NAMALWA (cell line): Measurements from ENCODE around the gene PTPN18.
"Not testable (repeated sequence)": the region's sequence is repeated elsewhere in the genome, so short reads cannot be mapped to it uniquely, and the experiment has no call there.

Experiments
- DNase-seq: peaks from one replicate; pipeline ENCODE4 v3.0.0-alpha.2; 2015; ENCODE audit warnings: low spot score

PTPN18 gene

DNA sequence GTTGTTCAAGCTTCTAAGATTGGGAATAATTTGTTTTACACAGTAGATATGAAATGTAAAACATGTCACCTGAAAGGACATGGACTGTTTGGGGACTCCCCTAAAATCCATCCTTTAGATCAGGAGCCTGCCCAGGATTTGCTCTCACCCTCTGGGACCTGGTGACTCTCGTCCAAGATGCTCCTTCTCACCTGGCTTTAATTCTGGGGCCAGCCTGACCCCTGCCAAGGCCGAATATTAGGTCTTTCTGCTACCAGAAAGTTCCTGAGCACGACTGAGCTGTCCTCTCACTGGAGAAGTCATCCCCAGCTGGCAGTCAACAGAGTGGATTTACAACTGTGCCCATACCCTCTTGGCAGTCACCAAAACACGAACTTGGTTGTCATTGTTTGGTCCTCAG is 25.3 kb downstream of the PTPN18 start:
- no peak for DNase-seq

DNA sequence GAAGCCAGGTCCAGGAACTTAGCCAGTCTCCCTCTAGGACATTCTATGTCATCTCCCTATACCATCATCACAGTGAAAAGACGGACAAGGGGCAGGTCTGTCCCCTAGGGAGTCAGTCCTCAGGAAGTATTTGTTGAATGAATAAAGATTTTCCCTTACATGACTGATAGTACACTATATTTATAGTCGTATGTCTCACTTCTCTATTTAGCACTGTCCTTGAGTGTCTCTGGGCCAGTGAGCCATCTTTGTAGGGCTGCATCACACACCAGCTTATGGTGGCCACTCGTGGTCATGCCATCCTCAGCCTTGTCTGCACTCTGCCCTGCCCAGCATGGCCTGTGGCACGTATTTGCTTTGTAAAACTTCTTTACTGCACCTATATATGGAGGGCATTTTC is 25.8 kb downstream of the PTPN18 start:
- no peak for DNase-seq

GRCh38 chr2:130382313-130382917 is 26.6 kb downstream of the PTPN18 start:
- no peak for DNase-seq

DNA sequence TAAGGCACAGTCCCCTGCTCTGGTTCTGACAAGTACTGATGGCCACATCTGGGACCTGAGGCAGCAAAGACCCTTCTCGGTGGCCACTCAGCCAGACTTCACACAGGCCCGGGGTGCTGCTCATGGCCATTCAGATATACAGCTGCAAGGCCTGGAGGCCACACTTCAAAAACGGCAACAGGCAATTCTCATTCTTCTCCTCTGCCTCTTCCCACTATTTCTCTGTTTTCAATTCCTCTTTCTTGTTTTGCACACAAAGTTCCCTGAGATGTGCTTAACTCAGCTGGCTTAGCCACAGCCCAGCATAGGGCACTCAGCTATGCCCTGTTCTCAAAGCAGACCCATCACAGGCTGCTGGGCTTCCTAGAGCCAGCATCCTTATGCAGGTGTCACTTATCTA is 29.9 kb downstream of the PTPN18 start:
- peak; percentile 39 for DNase-seq

DNA sequence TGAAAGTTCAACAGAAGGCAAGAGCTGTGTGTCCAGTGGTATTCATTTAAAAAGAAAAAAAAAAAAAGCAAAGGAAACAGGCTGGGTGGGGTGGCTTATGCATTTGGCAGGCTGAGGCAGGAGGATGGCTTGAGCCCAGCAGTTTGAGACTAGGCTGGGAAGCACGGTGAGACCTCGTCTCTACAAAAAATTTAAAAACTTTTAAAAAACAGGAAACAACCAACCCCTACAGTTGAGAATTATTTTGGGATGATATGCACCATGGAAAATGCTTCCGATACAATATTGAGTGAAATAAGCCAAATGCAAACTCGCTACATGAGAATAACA is 31.2 kb downstream of the PTPN18 start:
- DNase-seq = no peak

DNA sequence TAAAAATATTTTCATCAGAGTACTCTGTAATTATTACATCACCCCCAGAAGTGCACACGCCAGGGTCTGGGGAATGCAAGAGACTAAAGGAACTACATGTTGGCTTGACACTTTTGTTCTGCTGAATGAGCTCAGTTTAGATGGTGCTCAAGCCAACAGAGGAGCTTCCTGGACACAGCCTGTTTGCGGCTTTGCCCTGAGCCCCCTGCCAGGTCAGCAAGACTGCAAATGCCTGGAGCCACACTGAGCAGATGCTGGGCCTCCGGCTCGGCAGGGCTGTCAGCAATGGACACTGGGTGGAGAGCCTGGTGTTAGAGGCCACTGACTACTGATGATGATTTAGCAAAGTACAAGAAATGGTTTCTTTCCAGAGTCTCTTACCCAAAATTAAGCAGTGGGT is 31.9 kb downstream of the PTPN18 start:
- DNase-seq = no peak

DNA sequence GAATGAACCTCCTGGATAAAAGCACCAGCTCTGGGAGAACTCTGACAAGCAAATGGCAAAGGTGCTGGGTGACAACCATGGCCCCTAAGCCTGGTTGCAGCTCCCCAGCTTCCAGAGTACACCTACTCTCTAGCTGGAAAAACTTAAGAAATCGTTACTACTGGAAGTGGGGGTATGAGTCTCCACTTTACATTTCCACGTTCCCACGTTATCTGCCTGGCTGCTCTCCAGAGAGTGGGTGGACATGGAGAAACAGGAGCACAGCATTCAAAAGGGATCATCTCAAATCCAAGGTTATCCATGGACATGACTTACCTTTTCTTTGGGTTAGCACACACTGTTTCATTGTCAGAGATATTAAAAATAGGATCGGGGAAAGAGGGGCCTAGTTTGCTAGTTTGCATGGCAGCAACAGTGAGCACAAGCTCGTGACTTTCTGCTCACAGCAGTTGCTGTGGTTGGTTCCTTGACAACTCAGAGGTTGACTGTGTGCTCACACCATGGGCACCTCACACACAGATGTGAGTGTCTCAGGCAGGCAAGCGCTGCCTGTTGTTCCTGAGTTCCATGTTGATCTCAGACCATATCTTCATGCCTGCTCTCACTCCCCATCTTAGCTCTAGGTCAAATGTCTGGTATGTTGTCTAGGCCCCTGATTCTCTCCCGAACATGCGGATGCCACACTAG is 32.5 kb downstream of the PTPN18 start:
- DNase-seq = peak; percentile 36

DNA sequence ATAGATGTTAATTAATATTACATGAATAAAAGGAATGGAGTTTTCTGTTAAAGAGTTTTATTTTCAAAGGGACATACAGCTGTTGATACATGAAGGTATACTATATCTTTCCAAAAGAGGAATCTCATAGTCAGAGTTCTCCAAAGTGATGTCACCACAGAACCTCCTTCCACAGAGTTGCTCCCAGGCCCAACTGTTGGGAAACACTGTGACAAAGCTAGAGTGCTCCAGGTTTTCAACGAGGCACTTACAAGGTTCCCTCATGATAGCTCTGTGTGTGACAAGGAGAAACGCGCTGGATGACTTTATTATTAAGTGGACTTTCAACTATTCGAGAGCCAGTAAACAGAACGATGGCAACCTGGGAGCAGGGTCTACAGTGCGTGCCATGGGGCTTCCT is 33.5 kb downstream of the PTPN18 start:
- DNase-seq = no peak

DNA sequence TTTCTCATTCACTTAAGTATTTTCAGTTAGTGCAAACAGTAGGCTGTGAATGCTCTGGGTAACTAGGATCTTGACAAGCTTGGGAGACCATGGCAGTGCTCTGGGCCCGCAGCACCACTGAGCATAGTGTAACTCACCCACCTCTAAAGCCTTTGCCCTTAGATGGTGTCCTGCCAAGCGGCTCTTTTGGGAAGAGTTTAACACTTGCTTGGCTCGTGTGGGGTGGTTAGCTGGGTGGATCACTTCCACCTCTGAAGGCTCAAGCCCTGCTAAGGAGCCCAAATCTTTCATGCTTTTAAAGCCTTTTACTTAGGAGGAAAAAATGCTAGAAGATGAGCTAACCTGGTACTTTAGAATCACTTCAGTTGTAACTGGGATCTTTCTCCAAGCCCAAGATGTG is 33.9 kb downstream of the PTPN18 start:
- DNase-seq = no peak

- no peak for DNase-seq
Observed at GRCh38 chr2:130390460-130391057, 34.7 kb downstream of the PTPN18 start.

DNA sequence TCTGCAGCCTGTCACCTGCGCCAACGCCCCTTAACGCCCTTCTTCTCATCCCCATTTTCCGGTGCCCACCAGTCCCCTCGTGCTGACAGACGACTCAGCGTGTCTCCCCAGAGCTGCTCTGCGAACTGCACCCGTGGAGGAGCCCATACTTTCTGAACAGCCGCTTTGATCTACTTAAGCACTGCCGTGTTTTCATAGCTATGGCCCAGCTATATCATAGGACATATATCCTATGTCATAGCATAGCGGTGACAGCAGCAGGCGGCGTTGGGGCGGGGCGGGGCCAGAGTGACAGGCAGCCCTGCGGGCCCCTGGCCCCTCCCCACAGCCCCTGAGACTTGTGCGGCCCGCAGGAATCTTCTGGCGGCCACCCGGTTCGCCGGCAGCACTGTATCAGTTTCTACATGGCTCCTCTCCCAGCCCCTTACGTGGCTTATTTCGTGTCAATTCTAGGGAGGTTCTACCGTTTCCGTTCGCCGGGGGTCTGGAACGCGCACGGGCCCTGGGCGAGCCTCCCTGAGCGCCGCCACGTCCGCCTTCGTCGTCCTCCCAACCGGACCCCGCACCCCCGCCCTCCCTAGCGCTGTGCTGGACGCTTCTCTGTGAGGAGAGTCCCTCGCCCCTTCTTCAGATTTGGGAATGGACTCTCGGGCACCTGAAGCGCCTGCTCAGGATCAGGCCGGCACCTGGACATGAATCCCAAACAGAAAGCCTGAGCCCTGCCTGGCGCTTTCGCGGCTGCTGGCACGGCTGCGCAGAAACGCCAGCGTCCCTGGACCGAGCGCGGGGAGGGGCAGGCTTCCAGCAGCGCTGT is 35.4 kb downstream of the PTPN18 start:
- DNase-seq = peak; percentile 46

DNA sequence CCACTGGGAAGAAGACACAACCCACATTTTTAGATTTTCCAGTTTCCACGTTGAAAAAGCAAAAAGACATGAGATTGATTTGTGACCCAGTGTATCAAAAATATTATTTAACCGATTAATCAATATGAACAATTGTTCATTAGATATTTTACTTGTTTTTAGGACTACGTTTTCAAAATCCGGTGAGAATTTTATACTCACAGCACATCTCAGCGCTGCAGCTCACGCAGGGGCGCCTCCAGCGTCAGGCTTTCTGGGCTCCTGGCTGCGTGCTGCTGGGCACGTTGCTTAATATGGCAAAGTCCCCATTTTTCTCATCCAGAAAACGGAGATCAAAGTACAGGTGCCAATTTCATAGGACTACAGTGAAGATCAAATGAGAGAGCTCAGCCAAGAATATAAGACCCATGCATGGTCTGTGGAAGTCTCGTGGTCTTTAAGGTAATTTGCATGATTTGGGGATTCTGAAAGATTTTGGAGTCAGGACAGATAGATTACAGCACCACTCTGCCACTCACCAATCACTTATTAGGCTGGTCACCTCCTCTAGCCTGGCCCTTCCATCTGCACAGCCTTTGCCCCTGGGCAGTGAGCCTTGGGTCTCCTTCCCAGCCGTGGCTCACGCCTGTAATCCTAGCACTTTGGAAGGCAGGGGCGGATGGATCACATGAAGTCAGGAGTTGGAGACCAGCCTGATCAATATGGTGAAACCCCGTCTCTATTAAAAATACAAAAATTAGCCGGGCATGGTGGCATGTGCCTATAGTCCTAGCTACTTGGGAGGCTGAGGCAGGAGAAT is 36.2 kb downstream of the PTPN18 start:
- no peak for DNase-seq

- no peak for DNase-seq
Observed at GRCh38 chr2:130393318-130393910, 37.6 kb downstream of the PTPN18 start.

- DNase-seq = not testable (repeated sequence)
Observed at GRCh38 chr2:130406280-130406679, 50.4 kb downstream of the PTPN18 start.

DNA sequence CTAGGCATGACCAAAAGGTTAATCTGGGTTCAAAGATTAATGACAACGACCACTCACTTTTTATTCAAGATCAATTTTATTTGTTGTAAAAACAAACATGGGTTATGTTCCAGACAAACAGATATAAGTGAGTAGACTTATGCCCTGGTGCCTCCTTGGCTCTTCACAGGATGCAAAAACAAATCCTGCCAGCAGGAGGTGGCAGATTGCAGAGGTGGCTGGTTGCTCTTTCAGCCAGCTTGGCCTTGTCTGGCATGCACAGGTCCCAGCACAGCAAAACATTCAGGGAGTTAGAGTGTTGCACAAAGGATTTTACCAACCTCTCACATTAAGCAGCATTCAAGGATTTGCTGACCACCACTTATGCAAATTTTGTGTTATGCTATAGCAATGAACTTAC is 60.8 kb downstream of the PTPN18 start:
- not testable (repeated sequence) for DNase-seq

DNA sequence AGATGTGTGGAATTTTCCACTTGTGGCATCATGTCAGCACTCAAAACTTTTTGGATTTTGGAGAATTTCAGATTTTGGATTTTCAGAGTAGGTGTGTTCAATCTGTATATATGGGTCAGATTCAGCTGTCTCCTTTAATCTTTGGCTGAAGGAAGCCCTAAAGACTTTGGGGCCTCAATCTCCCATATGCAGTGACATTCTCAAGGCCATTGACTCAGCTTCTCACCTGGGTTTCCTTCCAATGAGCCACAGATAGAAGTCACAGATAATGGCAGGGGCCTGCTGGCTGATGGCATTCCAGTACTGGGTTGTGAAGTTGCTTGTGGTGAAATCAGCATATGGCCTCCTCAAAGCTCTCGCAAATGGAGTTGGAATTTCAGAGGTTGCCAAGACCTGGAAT is 63.0 kb downstream of the PTPN18 start:
- not testable (repeated sequence) for DNase-seq
